NCI-H2227 (cell line): Measurements from ENCODE around the gene PGF.

Experiments
- DNase-seq: peaks from one replicate; lab custom pipeline; 2025; ENCODE audit not compliant: unreplicated experiment; lab: John Stamatoyannopoulos, UW

The PGF gene

DNA sequence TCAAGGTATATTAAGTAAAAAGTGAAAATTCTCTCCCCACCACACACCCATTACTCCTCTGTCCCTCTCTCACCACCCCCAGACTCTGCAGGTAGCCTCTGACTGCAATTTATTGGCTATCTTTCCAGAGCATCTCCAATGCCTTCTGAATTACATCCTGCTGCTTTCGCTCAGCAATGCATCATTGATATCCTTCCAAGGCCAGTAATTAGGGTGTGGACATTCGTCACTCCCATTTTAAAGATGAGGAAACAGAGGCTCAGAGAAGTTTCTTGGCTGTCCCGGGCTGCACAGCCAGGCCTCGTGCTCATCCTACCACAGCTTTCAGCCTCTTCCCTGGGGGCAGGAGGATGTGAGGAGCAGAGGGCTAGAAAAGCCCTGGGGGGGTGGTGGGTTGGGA is 23.6 kb upstream of the PGF start:
- no peak for DNase-seq

DNA sequence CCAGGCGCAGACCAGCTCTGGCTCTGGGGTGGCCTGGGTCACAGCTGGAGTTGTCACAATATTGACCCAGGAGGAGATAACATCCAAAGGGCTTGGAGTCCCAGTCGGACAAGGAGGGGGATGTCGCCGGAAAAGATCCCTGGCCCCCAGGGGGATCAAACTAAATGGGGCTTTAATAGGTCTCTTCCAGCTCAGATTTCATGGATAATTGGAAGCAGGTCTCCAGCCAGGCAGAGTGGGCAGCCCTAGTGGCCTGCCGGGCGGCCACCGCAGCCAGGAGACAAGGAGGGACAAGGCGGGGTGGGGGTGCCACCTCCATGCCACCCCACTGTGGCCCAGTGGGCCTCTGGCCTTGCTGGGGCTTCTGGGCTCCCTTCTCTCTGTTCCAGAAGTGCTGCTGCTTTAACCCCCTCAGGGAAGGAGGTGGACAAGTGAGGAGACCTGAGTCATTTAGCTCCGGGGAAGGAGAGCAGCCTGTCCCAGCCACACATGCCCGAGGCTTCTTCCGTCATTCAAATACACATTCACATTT is 23.1 kb upstream of the PGF start:
- DNase-seq: no peak

DNA sequence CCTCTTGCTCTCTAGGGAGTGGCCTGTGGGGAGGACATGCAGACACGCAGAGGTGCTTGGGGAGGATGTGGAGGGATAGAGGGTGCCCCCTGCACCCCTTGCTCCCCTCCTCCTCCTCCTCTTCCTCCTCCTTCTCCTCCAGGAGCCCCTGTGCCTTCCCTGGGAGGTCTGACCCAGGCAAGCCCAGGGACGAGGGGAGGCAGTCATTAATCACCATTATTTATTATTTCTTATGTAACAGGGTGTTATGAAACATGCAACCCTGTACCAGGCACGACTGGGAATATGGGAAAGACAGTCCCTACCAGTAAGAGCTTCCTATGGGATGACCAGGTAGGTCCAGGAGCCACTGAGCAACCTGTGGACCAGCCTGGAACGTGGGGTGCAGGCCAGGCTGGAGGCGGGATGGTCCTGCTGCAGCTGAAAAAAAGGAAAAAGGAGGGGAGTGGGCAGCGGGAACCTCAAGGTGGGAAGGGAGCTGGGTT is 22.5 kb upstream of the PGF start:
- DNase-seq: no peak

DNA sequence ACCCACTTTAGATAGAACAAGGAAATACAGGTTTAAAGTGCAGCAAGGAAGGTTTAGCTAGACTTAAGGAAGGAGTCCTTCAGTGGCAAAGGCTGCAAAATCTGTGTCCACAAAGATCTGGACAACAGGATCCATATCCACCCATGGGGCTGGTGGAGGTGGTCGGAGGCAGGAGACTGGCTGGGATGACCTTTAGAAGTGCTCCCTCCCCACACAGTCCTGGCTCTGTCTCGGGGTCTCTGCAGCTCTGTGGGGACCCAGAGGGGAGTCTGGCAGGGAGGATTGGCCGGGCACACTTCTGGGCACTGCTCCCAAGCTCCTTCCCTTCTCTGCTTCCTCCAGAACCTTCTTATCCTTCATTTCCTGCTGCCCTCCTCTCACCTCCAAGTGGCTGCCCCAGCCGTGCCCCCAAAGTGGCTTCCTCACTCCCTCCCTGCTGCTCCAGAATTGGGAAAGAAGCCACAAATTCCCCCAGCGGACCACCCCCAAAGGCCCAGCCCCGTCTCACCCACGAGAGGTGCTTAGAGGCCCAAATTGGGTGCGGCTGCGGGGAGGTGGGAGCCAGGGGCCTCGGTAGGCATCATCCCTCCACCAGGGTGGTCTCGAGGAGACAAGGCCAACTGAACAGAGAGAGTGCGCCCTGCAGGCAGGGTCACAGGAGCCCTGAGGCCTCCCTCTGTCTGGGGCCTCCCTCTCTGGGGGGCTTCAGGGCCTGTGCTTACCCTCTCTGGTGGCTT is 21.9 kb upstream of the PGF start:
- no peak for DNase-seq

DNA sequence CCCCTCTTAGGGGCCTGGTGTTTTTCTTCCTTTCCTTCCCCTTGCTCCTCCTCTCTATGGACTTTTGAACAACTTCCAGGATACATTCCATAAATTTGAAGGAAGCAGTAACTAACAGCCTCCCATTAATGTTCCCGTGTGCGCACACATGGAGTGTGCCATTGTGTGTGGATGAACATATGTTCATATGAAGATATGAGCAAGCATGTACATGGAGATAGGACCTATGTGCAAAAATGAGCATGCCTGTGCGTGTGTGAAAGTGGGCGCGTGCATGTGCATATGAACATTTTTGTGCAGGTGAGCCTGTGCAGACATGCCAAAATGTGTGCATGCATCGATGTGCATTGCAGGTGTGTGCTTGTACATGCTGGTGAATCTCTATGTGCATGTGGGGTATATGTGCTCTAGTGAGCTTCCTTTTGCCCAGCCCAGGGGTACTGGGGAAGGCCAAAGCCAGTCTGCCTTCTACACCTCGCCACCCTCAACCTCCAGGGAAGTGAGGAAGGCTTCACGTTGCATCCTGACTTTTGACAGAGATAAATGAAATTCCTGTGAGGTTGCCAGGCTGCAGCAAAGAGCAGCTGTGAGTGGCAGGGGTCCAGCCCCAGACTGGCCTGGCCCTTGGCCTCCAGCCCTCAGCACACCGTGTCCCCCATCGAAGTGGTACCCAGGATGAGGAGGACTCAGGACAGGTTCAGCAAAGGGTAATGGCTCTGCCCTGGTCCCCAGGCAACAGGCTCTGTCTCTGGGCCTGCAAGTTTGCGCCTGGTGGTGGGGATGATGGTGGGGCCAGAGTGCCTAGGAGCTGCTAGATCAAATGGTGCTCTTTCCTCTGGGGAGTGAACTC is 21.1 kb upstream of the PGF start:
- DNase-seq: no peak

DNA sequence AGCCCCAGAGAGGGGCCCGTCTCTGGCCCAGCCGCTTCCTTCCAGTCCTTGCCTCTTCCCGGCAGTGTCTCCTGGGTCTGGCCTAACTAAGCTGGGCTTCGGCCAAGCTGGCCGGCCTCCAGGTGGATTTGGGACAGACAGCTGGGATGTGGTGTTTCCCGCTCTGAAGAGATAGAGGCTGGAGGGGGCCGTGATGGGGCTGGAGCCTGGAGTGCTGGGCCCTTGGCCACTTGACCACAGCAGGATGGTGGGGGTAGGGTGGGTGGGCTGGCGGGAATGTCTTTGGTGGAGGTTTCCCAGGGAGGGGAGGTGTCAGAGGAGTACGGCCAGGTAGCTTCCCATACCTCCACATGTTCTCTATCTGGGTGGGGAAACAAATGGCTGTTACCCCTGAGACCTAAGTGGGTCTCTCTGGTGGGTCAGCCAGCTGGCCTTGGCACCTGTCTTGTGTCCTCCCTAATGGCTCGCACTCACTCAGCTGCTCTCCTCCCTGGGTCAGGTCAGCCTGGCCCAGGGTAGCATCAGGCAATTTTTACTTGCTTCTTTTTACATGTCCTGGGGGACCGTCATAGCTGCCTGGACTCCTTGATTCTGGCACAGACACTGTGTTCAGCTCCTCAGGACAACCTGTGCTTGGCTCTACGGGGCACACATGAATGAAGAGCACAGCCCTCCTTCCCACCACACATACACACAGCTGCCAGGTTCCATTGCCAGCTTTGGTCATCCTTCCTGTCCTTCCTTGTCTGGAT is 19.8 kb upstream of the PGF start:
- no peak for DNase-seq

DNA sequence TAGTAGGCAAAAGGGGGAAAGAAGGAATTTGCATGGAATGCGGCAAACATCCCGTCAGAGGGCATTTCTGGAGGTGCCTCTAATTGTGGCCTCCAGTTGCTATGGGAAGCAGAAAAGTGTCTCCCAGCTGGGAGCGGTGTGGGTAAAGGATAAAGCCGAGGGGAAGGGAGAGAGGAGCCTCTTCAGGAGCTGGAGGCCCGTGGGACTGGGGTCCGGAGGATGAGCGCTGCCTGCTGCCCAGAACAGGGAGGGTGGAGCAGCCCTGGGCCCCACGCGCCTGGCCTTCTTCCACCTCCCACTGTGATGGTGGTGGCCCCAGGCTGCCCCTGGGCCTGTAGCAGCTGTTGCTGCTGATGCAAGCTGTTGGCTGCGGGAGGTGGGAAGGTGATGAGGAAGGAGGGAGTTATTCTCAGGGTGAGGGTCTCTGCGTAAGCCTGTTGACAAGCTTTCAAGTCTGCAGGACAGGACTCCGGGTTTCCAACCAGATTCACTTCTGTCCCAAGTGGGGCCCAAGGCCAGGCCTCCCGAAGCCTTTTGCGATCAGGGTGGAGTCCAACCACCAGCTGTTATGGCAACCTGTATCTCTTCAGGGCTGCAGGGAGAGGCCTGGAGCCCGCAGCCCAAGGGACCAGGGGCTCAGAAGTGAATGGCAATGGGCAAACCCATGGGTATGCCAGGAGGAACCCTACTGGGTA is 19.1 kb upstream of the PGF start:
- DNase-seq: no peak

DNA sequence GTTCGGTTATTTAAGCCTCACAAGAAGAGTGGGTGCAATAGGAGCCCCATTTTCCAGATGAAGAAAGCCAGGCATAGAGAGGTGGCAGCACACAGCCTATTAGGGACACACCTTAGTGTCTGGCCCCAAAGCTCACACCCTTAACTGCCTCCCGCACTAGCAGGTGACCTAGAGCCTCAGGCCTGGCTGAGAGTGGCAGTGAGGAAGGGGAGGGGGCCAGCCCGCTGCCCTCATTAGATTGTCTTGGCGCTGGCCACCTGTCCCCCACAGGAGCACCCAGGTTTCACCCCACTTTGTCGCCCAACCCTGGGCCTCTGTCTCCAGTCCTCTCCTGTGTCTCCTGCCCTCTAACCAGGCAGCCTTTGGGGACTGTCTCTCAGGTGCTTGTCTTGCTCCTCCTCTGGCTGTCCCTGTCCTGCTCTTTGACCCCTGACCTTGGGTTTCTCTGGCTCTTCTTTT is 18.5 kb upstream of the PGF start:
- no peak for DNase-seq

DNA sequence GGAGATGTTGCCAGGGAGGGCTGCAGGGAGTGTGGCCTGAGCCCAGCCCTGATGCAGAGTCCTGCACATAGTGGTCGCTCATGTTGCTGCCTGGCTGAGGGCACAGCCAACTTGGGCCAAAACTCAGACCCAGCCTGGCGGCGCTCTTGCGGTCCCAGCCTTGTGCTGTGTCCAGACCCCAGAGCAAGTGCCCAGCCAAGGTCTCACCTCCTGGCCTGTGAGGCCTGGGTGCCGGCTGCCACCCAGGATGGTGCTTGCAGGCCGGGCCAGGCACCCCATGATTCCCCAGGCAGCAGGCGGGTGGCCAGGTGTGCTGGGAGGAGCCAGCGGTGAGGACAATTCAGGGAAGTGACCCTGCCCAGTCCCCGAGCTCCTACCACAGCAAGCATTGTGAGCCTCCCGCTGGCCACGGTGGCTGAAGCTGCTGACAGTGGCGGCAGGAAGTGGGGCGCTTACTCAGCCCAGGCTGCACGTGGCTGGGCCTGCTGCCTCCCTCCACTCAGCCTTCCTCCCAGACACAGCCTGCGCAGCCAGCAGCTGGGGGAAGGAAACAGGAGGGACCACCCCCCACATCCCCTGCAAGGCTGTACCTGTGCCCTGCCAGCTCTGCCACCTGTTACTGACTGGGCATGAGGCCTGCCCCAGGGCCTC is 17.7 kb upstream of the PGF start:
- no peak for DNase-seq

DNA sequence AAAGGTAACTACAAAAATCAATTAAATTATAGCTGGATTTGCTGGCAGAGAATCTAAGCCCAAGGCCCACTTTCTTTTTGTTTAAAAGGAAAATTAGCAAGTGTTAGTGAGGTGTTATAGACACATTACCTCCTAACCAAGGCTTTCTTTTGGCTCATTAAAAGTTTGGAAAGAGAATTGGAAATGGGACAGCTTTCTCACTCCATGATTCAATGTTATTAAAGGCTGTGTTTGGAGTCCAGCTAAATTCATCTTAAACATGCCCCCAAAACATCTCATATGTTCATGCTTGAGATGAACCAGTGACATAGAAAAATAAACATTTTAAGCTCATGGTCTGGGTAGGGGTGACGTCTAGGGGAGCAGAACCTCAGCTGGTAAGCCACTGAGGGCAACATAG is 13.4 kb upstream of the PGF start:
- DNase-seq: no peak

DNA sequence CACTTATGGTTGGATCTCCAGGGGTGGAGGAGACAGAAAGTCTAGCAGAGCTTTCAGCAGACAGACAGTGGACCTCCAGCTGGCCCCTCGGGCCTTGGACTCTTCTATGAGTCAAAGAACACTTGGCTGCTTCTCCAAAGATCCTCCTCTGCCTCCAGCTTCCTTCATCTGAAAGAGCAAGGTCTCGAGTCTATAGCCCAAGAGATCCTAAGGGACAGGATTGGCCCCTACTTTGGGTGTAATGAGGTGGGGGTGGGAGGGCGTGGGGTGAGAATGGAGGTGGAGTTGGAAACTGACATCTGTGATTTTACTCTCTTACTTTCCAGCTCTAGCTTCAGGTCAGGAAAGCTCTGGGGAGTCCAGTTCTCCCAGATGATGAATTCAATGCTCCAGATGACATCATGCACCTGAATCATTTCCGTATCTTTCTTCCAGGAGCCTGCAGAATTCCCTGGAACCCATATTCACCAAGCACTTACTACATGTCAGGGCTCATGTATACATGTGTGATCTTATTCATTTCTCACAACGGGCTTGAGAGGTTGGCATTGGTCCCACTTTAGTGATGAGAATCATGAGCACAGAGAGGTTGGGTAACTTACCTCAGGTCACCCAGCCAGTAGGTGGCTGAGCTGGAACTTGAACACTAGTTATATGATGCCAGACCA is 10.2 kb upstream of the PGF start:
- DNase-seq: no peak

DNA sequence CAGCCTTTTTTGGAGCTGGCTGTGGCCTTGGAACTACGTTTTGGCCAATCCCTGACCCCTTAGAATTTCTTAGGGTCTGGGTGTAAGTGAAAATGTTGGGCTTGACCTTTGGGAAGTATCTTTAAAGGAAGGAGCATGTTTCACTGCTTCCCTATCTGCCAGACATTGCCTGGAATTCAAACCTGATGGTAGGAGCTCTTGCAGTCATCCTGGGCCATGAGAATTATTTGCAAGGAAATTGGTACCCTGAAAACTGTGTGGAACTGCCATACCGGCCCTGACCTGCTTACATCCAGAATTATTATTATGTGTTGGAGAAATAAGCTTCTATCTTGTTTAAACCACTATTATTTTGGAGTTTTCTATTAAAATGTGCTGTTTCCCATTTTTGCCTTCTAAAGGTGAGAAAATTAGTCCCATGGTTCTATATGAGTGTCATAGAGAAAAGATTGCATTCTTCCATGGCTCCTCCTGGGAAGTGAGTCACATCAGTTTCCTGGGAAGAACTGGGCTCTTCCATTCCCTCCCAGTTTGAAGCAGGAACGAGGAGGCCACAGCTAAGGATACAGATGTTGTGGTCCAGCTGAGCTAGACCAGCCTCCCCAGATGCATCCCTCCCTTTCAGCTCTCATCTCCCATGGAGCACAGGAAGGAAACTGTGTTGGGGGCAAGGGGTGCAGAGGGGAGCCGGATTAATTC is 9.5 kb upstream of the PGF start:
- no peak for DNase-seq

DNA sequence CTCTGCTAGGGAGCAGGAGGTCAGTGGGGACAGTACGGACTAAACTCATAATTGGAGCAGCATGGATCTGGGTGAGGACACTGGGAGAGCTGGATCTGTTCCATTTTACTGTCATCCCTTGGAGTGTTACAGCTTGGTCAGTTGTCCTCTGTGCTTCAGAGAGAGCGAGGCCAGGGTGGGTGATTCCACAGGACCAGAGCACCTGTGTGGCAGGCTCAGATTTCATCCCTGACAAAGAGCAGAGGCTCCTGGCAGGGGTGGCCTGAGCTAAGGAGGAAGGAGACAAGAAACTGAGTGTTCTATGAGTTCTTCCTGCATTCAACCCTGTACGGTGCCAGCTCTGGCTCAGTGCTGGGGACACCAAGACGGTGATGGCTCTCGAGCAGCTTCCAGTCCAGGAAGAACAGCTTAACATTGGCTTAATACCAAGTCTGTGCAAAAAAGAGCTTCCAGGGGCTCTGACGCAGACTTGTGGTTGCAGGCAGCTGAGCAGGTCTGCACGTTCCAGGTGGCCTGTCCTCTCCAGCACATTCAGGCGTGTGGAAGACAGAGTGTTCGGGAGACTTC is 8.4 kb upstream of the PGF start:
- no peak for DNase-seq

DNA sequence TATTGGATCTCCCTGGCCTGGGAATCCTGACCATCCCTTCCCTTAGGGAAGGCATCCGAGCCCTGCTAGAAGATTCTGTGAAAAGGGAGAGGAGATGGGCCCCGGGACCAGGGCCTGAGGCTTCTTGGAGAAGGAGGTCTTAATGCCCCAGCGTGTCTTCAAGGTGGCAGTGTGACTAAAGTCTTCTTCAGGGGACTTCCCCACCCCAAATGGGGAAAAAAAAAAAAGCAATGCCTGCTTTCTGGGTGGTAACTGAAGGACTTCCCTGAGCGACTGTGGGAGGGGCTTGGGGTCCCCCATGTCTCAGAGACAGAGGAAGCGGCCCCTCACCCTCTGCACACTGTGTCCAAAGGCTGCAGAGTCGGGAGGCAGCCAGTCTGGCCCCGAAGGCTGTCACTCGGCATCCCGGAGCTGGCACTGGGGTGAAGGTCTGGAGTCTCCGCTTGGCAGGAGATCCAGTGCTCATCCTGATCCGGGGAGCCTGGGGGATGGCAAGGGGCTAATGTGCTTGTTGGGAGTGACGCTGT is 7.8 kb upstream of the PGF start:
- no peak for DNase-seq

DNA sequence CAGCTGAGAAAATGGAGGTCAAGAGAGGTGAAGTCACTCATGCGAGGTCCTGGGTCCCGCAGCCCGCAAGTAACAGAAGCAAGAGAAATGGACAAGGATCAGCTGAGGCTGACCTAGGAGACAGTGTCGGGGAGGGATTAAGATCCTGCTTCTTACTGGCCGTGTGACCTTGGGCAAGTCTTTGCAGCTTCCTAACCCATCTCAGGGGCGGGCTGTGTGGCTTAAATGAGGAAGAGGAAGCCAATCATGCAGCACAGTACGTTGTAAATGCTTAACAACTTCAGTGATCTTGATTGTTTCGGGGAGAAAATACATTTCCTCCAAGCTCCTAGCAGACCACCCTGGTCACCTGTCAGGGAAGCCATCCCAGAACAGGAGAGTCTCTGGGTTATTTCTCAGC is 7.1 kb upstream of the PGF start:
- DNase-seq: no peak

DNA sequence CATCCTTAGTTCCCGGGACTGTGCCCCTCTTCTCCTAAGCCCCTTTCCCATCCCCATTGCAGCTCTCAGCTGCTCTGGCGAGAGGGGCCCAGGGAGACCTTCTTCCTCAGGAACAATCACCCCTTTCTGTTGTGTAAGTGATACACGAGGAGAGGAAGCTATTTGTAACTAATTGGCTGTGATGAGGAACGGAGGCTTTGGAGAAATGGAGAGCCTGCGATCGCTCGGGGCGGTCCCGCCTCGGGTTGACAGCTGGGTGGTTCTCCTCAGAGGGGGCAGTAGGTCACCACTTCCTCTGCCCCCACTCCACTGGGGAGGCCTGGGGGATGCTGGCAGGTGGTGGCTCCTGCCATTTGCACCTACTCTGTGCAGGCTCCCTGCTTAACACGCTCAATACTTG is 6.6 kb upstream of the PGF start:
- DNase-seq: no peak

DNA sequence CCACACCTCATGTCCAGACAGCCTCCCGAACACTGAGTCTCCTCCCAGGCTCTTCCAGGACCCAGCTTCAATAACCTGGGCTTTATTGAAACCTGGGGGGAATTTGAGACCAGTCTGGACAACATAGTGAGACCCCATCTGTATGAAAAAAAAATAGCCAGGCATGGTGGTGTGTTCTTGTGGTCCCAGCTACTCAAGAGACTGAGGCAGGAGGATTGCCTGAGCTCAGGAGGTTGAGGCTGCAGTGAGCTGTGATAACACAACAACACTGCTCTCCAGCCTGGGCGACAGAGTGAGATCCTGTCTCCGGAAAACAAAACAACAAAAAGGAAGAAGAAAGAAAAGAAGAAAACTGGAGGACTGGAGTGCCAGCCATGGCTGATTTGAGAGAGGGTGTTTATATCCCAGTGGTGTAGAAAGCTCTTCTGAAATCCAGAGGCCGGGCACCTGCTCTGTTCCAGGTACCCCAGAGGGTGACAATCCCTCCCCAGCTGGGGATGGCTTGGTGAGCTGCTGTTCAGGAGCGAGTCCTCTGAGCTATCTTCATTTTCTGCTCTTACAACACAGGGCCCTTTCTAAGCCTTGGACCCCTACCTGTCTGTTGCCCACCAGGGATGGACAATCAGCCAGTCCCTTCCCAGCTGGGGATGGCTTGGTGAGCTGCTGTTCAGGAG is 6.0 kb upstream of the PGF start:
- DNase-seq: no peak

DNA sequence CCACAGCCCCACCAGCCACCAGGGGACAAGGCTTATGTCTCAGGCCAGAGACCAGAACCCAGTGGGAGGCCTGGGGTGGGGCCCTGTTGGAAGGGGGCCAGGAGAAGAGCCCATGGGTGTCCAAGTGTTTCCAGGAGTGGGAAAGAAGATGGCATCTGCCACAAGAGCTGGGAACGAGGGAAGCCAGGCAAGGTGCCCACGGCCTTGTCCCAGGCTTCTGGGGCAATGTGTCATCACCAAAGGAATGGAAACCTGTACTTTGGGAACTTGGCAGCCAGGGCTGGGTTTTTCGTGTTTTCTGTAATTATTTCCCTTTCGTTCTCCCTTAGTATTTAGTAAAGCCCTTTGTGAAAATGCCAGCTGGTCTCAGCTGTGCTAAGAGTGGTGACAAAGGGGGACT is 5.3 kb upstream of the PGF start:
- DNase-seq: no peak
